H9 (cell line): Measurements from ENCODE around the gene NECTIN1. TPM values are rescaled to one million over a fixed set of nuclear protein-coding genes. Genes with fewer than 3 reads are reported as not detected.

Experiments
- DNase-seq: peaks from one replicate; pipeline ENCODE4 v3.0.0-alpha.2; 2017
- H2AFZ ChIP-seq: one replicate; pipeline ENCODE4 v1.6.1; 2013; ENCODE audit warnings: mild to moderate bottlenecking, low read length, control low read depth, moderate library complexity
- H2AK5ac ChIP-seq: 2 replicates; pipeline ENCODE4 v1.6.1; 2013; ENCODE audit warnings: low read length, control low read depth, mixed read lengths; ENCODE audit not compliant: insufficient read length
- H2BK120ac ChIP-seq: one replicate; pipeline ENCODE4 v1.6.1; 2013; ENCODE audit warnings: low read depth, mild to moderate bottlenecking, low read length, control low read depth, inconsistent platforms; ENCODE audit not compliant: poor library complexity, severe bottlenecking
- H2BK12ac ChIP-seq: 2 replicates; pipeline ENCODE4 v1.6.1; 2013; ENCODE audit warnings: low read length, control low read depth, mixed read lengths, low read depth; ENCODE audit not compliant: insufficient read length
- H2BK15ac ChIP-seq: 2 replicates; pipeline ENCODE4 v1.6.1; 2013; ENCODE audit warnings: low read depth, low read length, control low read depth
- H2BK20ac ChIP-seq: one replicate; pipeline ENCODE4 v1.6.1; 2013; ENCODE audit warnings: low read depth, mild to moderate bottlenecking, low read length, control low read depth, inconsistent platforms; ENCODE audit not compliant: poor library complexity, severe bottlenecking
- H2BK5ac ChIP-seq: 2 replicates; pipeline ENCODE4 v1.6.1; 2013; ENCODE audit warnings: low read length, control low read depth, mixed read lengths; ENCODE audit not compliant: insufficient read length
- H3K14ac ChIP-seq: 2 replicates; pipeline ENCODE4 v1.6.1; 2013; ENCODE audit warnings: low read length, control low read depth; ENCODE audit not compliant: insufficient read depth
- H3K18ac ChIP-seq: 2 replicates; pipeline ENCODE4 v1.6.1; 2013; ENCODE audit warnings: low read depth, mild to moderate bottlenecking, mixed read lengths, low read length, control low read depth; ENCODE audit not compliant: insufficient read length
- H3K23ac ChIP-seq: 2 replicates; pipeline ENCODE4 v1.6.1; 2013; ENCODE audit warnings: low read length, control low read depth, mixed read lengths, low read depth; ENCODE audit not compliant: insufficient read length
- H3K23me2 ChIP-seq: 2 replicates; pipeline ENCODE4 v1.6.1; 2013; ENCODE audit warnings: low read depth, mild to moderate bottlenecking, mixed read lengths, low read length, control low read depth; ENCODE audit not compliant: insufficient read length, poor library complexity, severe bottlenecking
- H3K27ac ChIP-seq: 2 replicates; pipeline ENCODE4 v1.5.1; 2013; ENCODE audit warnings: low read length, control low read depth, mixed read lengths, low read depth; ENCODE audit not compliant: insufficient read length
- H3K27me3 ChIP-seq: 2 replicates; pipeline ENCODE4 v1.6.1; 2013; ENCODE audit warnings: low read length, control low read depth, inconsistent platforms; ENCODE audit not compliant: insufficient read depth
- H3K4ac ChIP-seq: 2 replicates; pipeline ENCODE4 v1.6.1; 2013; ENCODE audit warnings: low read depth, mild to moderate bottlenecking, control low read depth, inconsistent platforms, low read length, moderate library complexity
- H3K4me1 ChIP-seq: 2 replicates; pipeline ENCODE4 v1.6.1; 2013; ENCODE audit warnings: low read length, control low read depth, inconsistent platforms; ENCODE audit not compliant: insufficient read depth
- H3K4me2 ChIP-seq: 2 replicates; pipeline ENCODE4 v1.6.1; 2013; ENCODE audit warnings: low read length, control low read depth, mixed read lengths; ENCODE audit not compliant: insufficient read length, insufficient read depth
- H3K56ac ChIP-seq: 2 replicates; pipeline ENCODE4 v1.6.1; 2013; ENCODE audit warnings: low read depth, mild to moderate bottlenecking, mixed read lengths, low read length, control low read depth; ENCODE audit not compliant: insufficient read length
- H3K79me1 ChIP-seq: 2 replicates; pipeline ENCODE4 v1.6.1; 2013; ENCODE audit warnings: low read depth, mild to moderate bottlenecking, moderate library complexity, low read length, control low read depth, inconsistent platforms; ENCODE audit not compliant: insufficient read depth, poor library complexity, severe bottlenecking
- H3K79me2 ChIP-seq: 2 replicates; pipeline ENCODE4 v1.6.1; 2013; ENCODE audit warnings: low read length, control low read depth, inconsistent platforms; ENCODE audit not compliant: insufficient read depth
- H3K9ac ChIP-seq: 2 replicates; pipeline ENCODE4 v1.6.1; 2013; ENCODE audit warnings: low read length, control low read depth, mixed read lengths; ENCODE audit not compliant: insufficient read length; ENCODE audit errors: extremely low read depth
- H3K9me3 ChIP-seq: one replicate; pipeline ENCODE4 v1.6.1; 2013; ENCODE audit warnings: low read depth, low read length, inconsistent platforms; ENCODE audit not compliant: control insufficient read depth
- H3T11ph ChIP-seq: one replicate; pipeline ENCODE4 v1.6.1; 2013; ENCODE audit warnings: mild to moderate bottlenecking, low read length, control low read depth, inconsistent platforms
- H4K20me1 ChIP-seq: one replicate; pipeline ENCODE4 v1.6.1; 2013; ENCODE audit not compliant: control insufficient read depth, insufficient read length, insufficient read depth
- H4K5ac ChIP-seq: 2 replicates; pipeline ENCODE4 v1.6.1; 2013; ENCODE audit warnings: low read depth, mild to moderate bottlenecking, mixed read lengths, low read length, control low read depth; ENCODE audit not compliant: insufficient read length
- H4K8ac ChIP-seq: replicated peaks from 2 replicates; pipeline ENCODE4 v1.6.1; 2013; ENCODE audit warnings: low read length, control low read depth, mixed read lengths, low read depth; ENCODE audit not compliant: insufficient read length
- H4K91ac ChIP-seq: 2 replicates; pipeline ENCODE4 v1.6.1; 2013; ENCODE audit warnings: low read depth, mild to moderate bottlenecking, moderate library complexity, mixed read lengths, low read length, control low read depth; ENCODE audit not compliant: insufficient read length
- H3K27ac Mint-ChIP-seq, 3 experiments: 2 replicates in 2 of 3; 3 replicates in 1 of 3; pipeline ENCODE4 v1.8.0; 2020 to 2021; ENCODE audit warnings: mixed read lengths in 3 of 3, mild to moderate bottlenecking in 1 of 3, moderate library complexity in 1 of 3
- H3K27me3 Mint-ChIP-seq: 2 replicates; pipeline ENCODE4 v1.8.0; 2021; ENCODE audit warnings: low read depth, mild to moderate bottlenecking, moderate library complexity, mixed read lengths
- H3K36me3 Mint-ChIP-seq, 3 experiments: 2 replicates in 2 of 3; 3 replicates in 1 of 3; pipeline ENCODE4 v1.8.0; 2020 to 2021; ENCODE audit warnings: low read depth in 3 of 3, mixed read lengths in 3 of 3; ENCODE audit not compliant: insufficient read depth in 1 of 3
- H3K4me1 Mint-ChIP-seq, 2 experiments: 2 replicates each; pipeline ENCODE4 v1.8.0; 2020; ENCODE audit warnings: mixed read lengths in 2 of 2
- H3K4me3 Mint-ChIP-seq, 2 experiments: 2 replicates in 1 of 2; 3 replicates in 1 of 2; pipeline ENCODE4 v1.8.0; 2020 to 2021; ENCODE audit warnings: mild to moderate bottlenecking in 2 of 2, mixed read lengths in 2 of 2, moderate library complexity in 1 of 2
- H3K9me3 Mint-ChIP-seq, 2 experiments: 2 replicates in 1 of 2; 3 replicates in 1 of 2; pipeline ENCODE4 v1.8.0; 2020; ENCODE audit warnings: mild to moderate bottlenecking in 2 of 2, mixed read lengths in 2 of 2, moderate library complexity in 1 of 2
- CTCF ChIP-seq: fragments of 200-600 bp; sonication (generic); conservative IDR thresholded peaks from 3 replicates; pipeline ENCODE4 v1.8.0; 2021; ENCODE audit warnings: antibody characterized with exemption, mild to moderate bottlenecking
- WGBS: extraction: QIAGEN DNeasy Blood & Tissue Kit; methylation state at CpG from one replicate; pipeline ENCODE4 v1.1.7; 2013; ENCODE audit warnings: missing lambda C conversion rate, low lambda C conversion rate, mixed read lengths; ENCODE audit not compliant: insufficient read length; ENCODE audit errors: extremely low coverage; 5-methylcytosine and 5-hydroxymethylcytosine counted together
- total RNA-seq: library from RNA; stranded (reverse); gene quantifications from 2 replicates; pipeline ENCODE4 v1.2.1, GENCODE V29; 2021

Gene NECTIN1
- total RNA-seq, 1 experiment from 2014 or later: 113 TPM

GRCh38 chr11:119673759-119674336, 55.2 kb downstream of the NECTIN1 start:
- H3K27ac ChIP-seq: no peak overlapping the region
- no peak overlapping the region for H2BK5ac ChIP-seq
- H2BK20ac ChIP-seq: no peak overlapping the region
- Mint-ChIP-seq H3K27ac (peak overlapping the region in 1 of 3 experiments; percentile 62; a peak in 2 of 7 replicates), H3K36me3 (peaks cover 48 to 86% (median 72%) of the 10 kb centered on the region in 3 experiments), H3K4me1 (peaks cover 5 to 21% of the 10 kb centered on the region in 2 experiments; a peak in 3 of 4 replicates), H3K4me3 (no peak overlapping the region), H3K9me3 (peaks cover 12% of the 10 kb centered on the region in 2 experiments; a peak in 4 of 5 replicates), H3K27me3 (no peaks in the 10 kb centered on the region; the same call in 1 of the 2 replicates)
- H2AK5ac ChIP-seq: no peak overlapping the region
- H3K18ac ChIP-seq: no peak overlapping the region
- no peak overlapping the region for H2BK15ac ChIP-seq
- H3K4me2 ChIP-seq: no peak overlapping the region
- WGBS: no CpG with 5 or more reads among the region's 15 CpGs
- H3K9me3 ChIP-seq: peaks cover 10% of the 10 kb centered on the region
- no peak for DNase-seq
- no peak overlapping the region for H4K5ac ChIP-seq
- no peaks in the 10 kb centered on the region for H3K4me1 ChIP-seq
- H3K14ac ChIP-seq: no peak overlapping the region
- H2BK120ac ChIP-seq: no peak overlapping the region
- H3K56ac ChIP-seq: no peak overlapping the region
- H3K9ac ChIP-seq: no peak overlapping the region
- no peak overlapping the region for H2AFZ ChIP-seq
- H3K23me2 ChIP-seq: no peaks in the 10 kb centered on the region
- H3K79me2 ChIP-seq: no peaks in the 10 kb centered on the region
- H2BK12ac ChIP-seq: no peak overlapping the region
- H4K91ac ChIP-seq: no peak overlapping the region
- TF ChIP-seq CTCF: no peak
- H3K27me3 ChIP-seq: no peaks in the 10 kb centered on the region
- no peak overlapping the region for H3K23ac ChIP-seq
- no peak overlapping the region for H3T11ph ChIP-seq
- no peak overlapping the region for H4K8ac ChIP-seq
- H4K20me1 ChIP-seq: no peaks in the 10 kb centered on the region
- H3K4ac ChIP-seq: no peak overlapping the region
- no peaks in the 10 kb centered on the region for H3K79me1 ChIP-seq
